Uterus (tissue), 2 donors: ENCODE data around the gene WIPI1.

Experiments used
- POLR2A ChIP-seq, 2 donors: fragments of 450-650 bp; IDR thresholded peaks; one replicate each; pipeline ENCODE4 v1.6.1; 2016; ENCODE audit warnings: antibody characterized with exemption in 2 of 2, mild to moderate bottlenecking in 1 of 2, moderate library complexity in 1 of 2
- TF ChIP-seq, protein P1 (sequence below), 4 experiments: fragments of 200-600 bp in 2 of 4; fragments of 450-650 bp in 2 of 4; sonication (generic) in 2 of 4; IDR thresholded peaks; one replicate each; pipeline ENCODE4 v1.5.1; 2016 to 2019; ENCODE audit warnings: antibody characterized with exemption in 4 of 4, mild to moderate bottlenecking in 2 of 4, moderate library complexity in 1 of 4

DNA sequence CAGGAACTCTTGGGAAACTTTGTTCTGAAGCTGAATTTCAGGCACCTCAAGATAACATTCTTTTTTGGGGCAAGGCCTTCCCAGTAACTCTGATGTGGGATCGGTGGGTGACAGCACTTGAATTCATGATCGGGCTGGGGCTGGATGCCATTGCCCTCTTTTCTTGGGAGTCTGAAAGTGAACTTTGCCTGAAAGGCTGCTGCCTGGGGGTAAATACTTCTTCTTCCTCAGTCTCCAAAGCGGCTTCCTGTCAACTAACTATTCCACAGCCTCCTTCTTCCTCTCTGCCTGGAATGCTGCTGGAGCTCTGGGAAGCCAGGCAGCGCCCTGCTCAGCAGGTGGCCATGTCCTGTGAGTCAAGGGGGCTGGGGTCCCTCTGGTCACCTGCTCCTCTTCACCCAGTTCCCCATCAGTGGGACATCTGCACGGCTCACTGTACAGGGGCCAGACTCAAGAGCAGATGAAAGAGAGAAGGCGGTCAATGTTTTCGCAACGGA lies 79.5 kb downstream of the WIPI1 start:
- TF ChIP-seq POLR2A (IDR thresholded peaks at IDR 0.05), result peak in 1 of 2 donors; percentile 53
- TF ChIP-seq, protein P1, sequence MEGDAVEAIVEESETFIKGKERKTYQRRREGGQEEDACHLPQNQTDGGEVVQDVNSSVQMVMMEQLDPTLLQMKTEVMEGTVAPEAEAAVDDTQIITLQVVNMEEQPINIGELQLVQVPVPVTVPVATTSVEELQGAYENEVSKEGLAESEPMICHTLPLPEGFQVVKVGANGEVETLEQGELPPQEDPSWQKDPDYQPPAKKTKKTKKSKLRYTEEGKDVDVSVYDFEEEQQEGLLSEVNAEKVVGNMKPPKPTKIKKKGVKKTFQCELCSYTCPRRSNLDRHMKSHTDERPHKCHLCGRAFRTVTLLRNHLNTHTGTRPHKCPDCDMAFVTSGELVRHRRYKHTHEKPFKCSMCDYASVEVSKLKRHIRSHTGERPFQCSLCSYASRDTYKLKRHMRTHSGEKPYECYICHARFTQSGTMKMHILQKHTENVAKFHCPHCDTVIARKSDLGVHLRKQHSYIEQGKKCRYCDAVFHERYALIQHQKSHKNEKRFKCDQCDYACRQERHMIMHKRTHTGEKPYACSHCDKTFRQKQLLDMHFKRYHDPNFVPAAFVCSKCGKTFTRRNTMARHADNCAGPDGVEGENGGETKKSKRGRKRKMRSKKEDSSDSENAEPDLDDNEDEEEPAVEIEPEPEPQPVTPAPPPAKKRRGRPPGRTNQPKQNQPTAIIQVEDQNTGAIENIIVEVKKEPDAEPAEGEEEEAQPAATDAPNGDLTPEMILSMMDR (IDR thresholded peaks at IDR 0.05), result peak in 1 of 4 experiments; percentile 13
